Lower leg skin (tissue), 3 donors: ENCODE measurements around the gene TIMD4.

Experiments
- CTCF ChIP-seq, 3 donors: fragments of 450-650 bp; IDR thresholded peaks; one replicate each; pipeline ENCODE4 v1.5.1; 2016; ENCODE audit warnings: antibody characterized with exemption in 3 of 3, mild to moderate bottlenecking in 3 of 3, moderate library complexity in 2 of 3
- POLR2A ChIP-seq, 2 donors: fragments of 450-650 bp; IDR thresholded peaks; one replicate each; pipeline ENCODE4 v1.6.1; 2016 to 2017; ENCODE audit warnings: antibody characterized with exemption in 2 of 2, mild to moderate bottlenecking in 1 of 2, moderate library complexity in 1 of 2

DNA sequence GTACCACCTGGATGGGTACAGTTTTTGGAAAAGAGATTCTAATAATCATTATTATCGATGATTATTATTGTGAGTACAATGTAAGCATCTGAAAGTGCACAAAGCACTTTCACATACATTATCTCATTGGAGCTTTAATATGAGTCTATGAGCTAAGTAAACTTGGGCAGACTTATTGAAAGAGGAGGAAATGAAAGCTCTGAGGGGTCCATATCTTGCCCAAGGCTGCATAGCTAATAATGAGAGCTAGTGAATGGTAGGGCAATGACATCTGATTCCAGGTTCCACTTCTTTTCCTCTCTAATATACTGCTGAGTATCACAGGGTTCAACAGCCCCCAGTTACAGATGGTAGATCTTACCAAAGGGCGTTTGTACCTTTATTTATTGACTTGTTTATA, 26.1 kb downstream of the TIMD4 start:
- no peak for TF ChIP-seq CTCF (IDR thresholded peaks at IDR 0.05)
- TF ChIP-seq POLR2A (IDR thresholded peaks at IDR 0.05), result no peak
